ENCODE data around the gene CPNE4. TPM values are rescaled to one million over a fixed set of nuclear protein-coding genes. Genes with fewer than 3 reads are reported as not detected.

The CPNE4 gene
- total and polyA plus RNA-seq, 2 donors (not counting 3 experiments of a cell fraction or from before 2014, with no cell fraction given) = not detected

- Histone ChIP-seq H3K36me3 (ENCODE audit: control insufficient read depth in 2 of 2, extremely low read depth in 1 of 2, insufficient read depth in 2 of 2, low read length in 2 of 2) (no peaks in the 10 kb centered on the region), H3K4me2 (ENCODE audit: insufficient read depth, low read length) (no peak overlapping the region), H3K9me1 (replicated peaks; ENCODE audit: control insufficient read depth, extremely low read depth, insufficient read depth, low read length) (no peaks in the 10 kb centered on the region), H3K27me3 (ENCODE audit: control insufficient read depth in 2 of 2, insufficient read depth in 2 of 2, low read length in 2 of 2) (no peaks in the 10 kb centered on the region), H3K9me3 (replicated peaks; ENCODE audit: control insufficient read depth, insufficient read depth, low read length) (no peaks in the 10 kb centered on the region), H3K4me1 (ENCODE audit: control insufficient read depth, extremely low read depth, insufficient read depth, low read length) (no peaks in the 10 kb centered on the region), H3K4me3 (replicated peaks in 1 of 3; ENCODE audit: insufficient read depth in 1 of 3, low read depth in 1 of 3, low read length in 3 of 3) (no peak overlapping the region), H3K27ac (ENCODE audit: insufficient read depth, low read depth, low read length) (no peak overlapping the region), H4K20me1 (replicated peaks; ENCODE audit: control insufficient read depth, extremely low read depth, insufficient read depth, low read length) (no peaks in the 10 kb centered on the region), H3K79me2 (ENCODE audit: control insufficient read depth, insufficient read depth, low read length) (no peaks in the 10 kb centered on the region), H3K9ac (replicated peaks; ENCODE audit: extremely low read depth, insufficient read depth, low read length) (no peak overlapping the region), H2AFZ (ENCODE audit: low read depth, low read length) (no peak overlapping the region)
- no TSS peak for BruUV-seq (replicated peaks)
- intact Hi-C loops (cut with micrococcal nuclease) (no loop called here), dilution Hi-C loops (cut with MboI; ENCODE audit: extremely low pct_ligation_motif_present, low sequenced_read_pairs) (no loop called here)
- FAIRE-seq = no peak
- ChIA-PET CTCF (no interaction called here), POLR2A (no interaction called here)
- TF ChIP-seq GATA2 (IDR thresholded peaks at IDR 0.05; ENCODE audit: insufficient read depth, insufficient read length, low read depth, low read length) (no peak), POLR2AphosphoS5 (IDR thresholded peaks at IDR 0.05; ENCODE audit: insufficient read depth, low read depth, low read length) (no peak), POLR2A (IDR thresholded peaks at IDR 0.05; ENCODE audit: low read depth, low read length) (no peak), FOS (IDR thresholded peaks at IDR 0.05; ENCODE audit: borderline replicate concordance, insufficient read depth, low read length) (no peak)
- DNase-seq (ENCODE audit: low read depth, low spot score) = no peak
Measured at GRCh38 chr3:131831608-131832007, 203.2 kb downstream of the CPNE4 start.

DNA sequence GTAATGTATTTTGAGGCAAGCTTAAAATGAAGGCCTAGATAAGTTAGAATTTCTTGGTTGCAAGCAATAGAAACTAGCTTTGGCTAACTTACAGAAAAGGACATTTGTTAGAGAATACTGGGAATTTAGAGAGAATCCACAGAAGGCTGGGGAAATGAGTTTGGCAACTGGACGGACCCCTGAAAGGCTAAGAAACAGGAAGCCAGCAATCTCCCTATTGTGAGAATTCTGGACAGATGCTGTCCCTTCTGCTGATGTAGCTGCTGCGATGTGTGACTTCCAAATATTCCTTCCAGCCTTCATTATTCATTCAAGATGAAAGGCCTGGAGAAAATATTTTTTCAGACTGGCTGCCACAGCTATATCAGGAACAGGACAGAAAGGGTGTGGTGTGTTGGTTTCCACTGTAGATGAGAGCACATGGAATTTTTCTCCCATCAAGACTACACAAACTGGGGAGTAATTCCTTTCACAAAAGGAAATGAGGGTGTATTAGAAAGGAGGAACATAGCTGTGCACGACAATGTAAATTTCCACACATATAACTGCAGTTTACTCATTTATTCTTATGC lies 213.5 kb downstream of the CPNE4 start:
- intact Hi-C loops (cut with micrococcal nuclease) = no loop called here

More for the DNA sequence above, 213.5 kb downstream of the CPNE4 start:
- Histone ChIP-seq H4K20me1 (replicated peaks; ENCODE audit: control insufficient read depth, extremely low read depth, insufficient read depth, low read length) (no peaks in the 10 kb centered on the region), H3K36me3 (ENCODE audit: control insufficient read depth in 2 of 2, extremely low read depth in 1 of 2, insufficient read depth in 2 of 2, low read length in 2 of 2) (no peaks in the 10 kb centered on the region), H3K4me3 (replicated peaks in 1 of 3; ENCODE audit: insufficient read depth in 1 of 3, low read depth in 1 of 3, low read length in 3 of 3) (no peak overlapping the region), H3K9me1 (replicated peaks; ENCODE audit: control insufficient read depth, extremely low read depth, insufficient read depth, low read length) (no peaks in the 10 kb centered on the region), H3K9ac (replicated peaks; ENCODE audit: extremely low read depth, insufficient read depth, low read length) (no peak overlapping the region), H3K9me3 (replicated peaks; ENCODE audit: control insufficient read depth, insufficient read depth, low read length) (no peaks in the 10 kb centered on the region), H2AFZ (ENCODE audit: low read depth, low read length) (no peak overlapping the region), H3K27me3 (ENCODE audit: control insufficient read depth in 2 of 2, insufficient read depth in 2 of 2, low read length in 2 of 2) (peaks cover 0 to 3% of the 10 kb centered on the region in 2 experiments), H3K4me2 (ENCODE audit: insufficient read depth, low read length) (no peak overlapping the region), H3K27ac (ENCODE audit: insufficient read depth, low read depth, low read length) (no peak overlapping the region), H3K4me1 (ENCODE audit: control insufficient read depth, extremely low read depth, insufficient read depth, low read length) (no peaks in the 10 kb centered on the region), H3K79me2 (ENCODE audit: control insufficient read depth, insufficient read depth, low read length) (no peaks in the 10 kb centered on the region)
- ChIA-PET POLR2A (no interaction called here), CTCF (interaction anchor here (1.1 kb wide), 1 partner anchor 24 kb away, joined by 3 read pairs; no protein-coding TSS in a partner anchor)
- dilution Hi-C loops (cut with MboI; ENCODE audit: extremely low pct_ligation_motif_present, low sequenced_read_pairs) = no loop called here
- TF ChIP-seq EZH2 (IDR thresholded peaks at IDR 0.05; ENCODE audit: borderline replicate concordance, low read depth, low read length, severe bottlenecking) (no peak), POLR2A (IDR thresholded peaks at IDR 0.05; ENCODE audit: low read depth, low read length) (no peak), MYC (IDR thresholded peaks at IDR 0.05; ENCODE audit: low read depth, low read length) (no peak), JUN (IDR thresholded peaks at IDR 0.05; ENCODE audit: borderline replicate concordance, insufficient read depth, insufficient read length, low read depth) (no peak), CTCF (IDR thresholded peaks at IDR 0.05; ENCODE audit: extremely low read depth in 1 of 2, insufficient read depth in 1 of 2, low read depth in 1 of 2, low read length in 2 of 2) (no peak), GATA2 (IDR thresholded peaks at IDR 0.05; ENCODE audit: insufficient read depth, insufficient read length, low read depth, low read length) (no peak), MAX (IDR thresholded peaks at IDR 0.05; ENCODE audit: insufficient read depth, insufficient read length) (no peak), FOS (IDR thresholded peaks at IDR 0.05; ENCODE audit: borderline replicate concordance, insufficient read depth, low read length) (no peak), POLR2AphosphoS5 (IDR thresholded peaks at IDR 0.05; ENCODE audit: insufficient read depth, low read depth, low read length) (no peak)
- BruUV-seq (replicated peaks) = no TSS peak
- no peak for DNase-seq (ENCODE audit: low read depth, low spot score)
- FAIRE-seq = no peak

Data from endothelial cell of umbilical vein (primary cell).